Neuronal stem cell (in vitro differentiated cells): ENCODE data around the gene DNAH8.

ENCODE experiments used
- DNase-seq: peaks from one replicate; pipeline ENCODE4 v3.0.0-alpha.2; 2013; ENCODE audit warnings: low spot score
- H2AFZ ChIP-seq: one replicate; pipeline ENCODE4 v1.6.1; 2013; ENCODE audit warnings: mild to moderate bottlenecking, low read length, inconsistent platforms
- H2AK5ac ChIP-seq: 2 replicates; pipeline ENCODE4 v1.6.1; 2013; ENCODE audit warnings: low read depth, mild to moderate bottlenecking, inconsistent platforms, low read length, moderate library complexity, mixed read lengths
- H2BK120ac ChIP-seq: 2 replicates; pipeline ENCODE4 v1.6.1; 2013; ENCODE audit warnings: low read depth, mild to moderate bottlenecking, inconsistent platforms, low read length, moderate library complexity, mixed read lengths
- H2BK12ac ChIP-seq: one replicate; pipeline ENCODE4 v1.6.1; 2013; ENCODE audit warnings: low read length, inconsistent platforms
- H2BK15ac ChIP-seq: 2 replicates; pipeline ENCODE4 v1.6.1; 2013; ENCODE audit warnings: mild to moderate bottlenecking, low read length, inconsistent platforms, mixed read lengths
- H2BK5ac ChIP-seq: one replicate; pipeline ENCODE4 v1.6.1; 2013; ENCODE audit warnings: inconsistent platforms, mild to moderate bottlenecking, low read length, moderate library complexity
- H3K14ac ChIP-seq: one replicate; pipeline ENCODE4 v1.6.1; 2013; ENCODE audit warnings: low read length, inconsistent platforms
- H3K18ac ChIP-seq: 2 replicates; pipeline ENCODE4 v1.6.1; 2013; ENCODE audit warnings: low read length, inconsistent platforms
- H3K23ac ChIP-seq: 2 replicates; pipeline ENCODE4 v1.6.1; 2013; ENCODE audit warnings: low read depth, mild to moderate bottlenecking, mixed read lengths, low read length, inconsistent platforms; ENCODE audit not compliant: poor library complexity
- H3K27ac ChIP-seq: replicated peaks from 3 replicates; pipeline ENCODE4 v1.5.1; 2013; ENCODE audit warnings: low read length, inconsistent platforms
- H3K27me3 ChIP-seq, 3 experiments: 2 replicates each; pipeline ENCODE4 v1.6.1; 2013; ENCODE audit warnings: low read length in 3 of 3, mild to moderate bottlenecking in 2 of 3, inconsistent platforms in 1 of 3, low read depth in 1 of 3, mixed read lengths in 1 of 3, moderate library complexity in 1 of 3; ENCODE audit not compliant: control insufficient read depth in 3 of 3, insufficient read depth in 3 of 3
- H3K36me3 ChIP-seq, 2 donors: replicated peaks in 1 of 2; 2 replicates each; pipeline ENCODE4 v1.6.1; 2013; ENCODE audit warnings: low read length in 2 of 2; ENCODE audit not compliant: control insufficient read depth in 2 of 2, insufficient read depth in 2 of 2
- H3K4ac ChIP-seq: 2 replicates; pipeline ENCODE4 v1.6.1; 2013; ENCODE audit warnings: inconsistent platforms, mild to moderate bottlenecking, low read length, moderate library complexity
- H3K4me1 ChIP-seq, 2 donors: 1 replicate in 1 of 2; 2 replicates in 1 of 2; pipeline ENCODE4 v1.6.1; 2013; ENCODE audit warnings: low read length in 2 of 2, low read depth in 1 of 2; ENCODE audit not compliant: control insufficient read depth in 2 of 2, insufficient read depth in 1 of 2
- H3K4me2 ChIP-seq: one replicate; pipeline ENCODE4 v1.6.1; 2013; ENCODE audit warnings: mild to moderate bottlenecking, low read length, inconsistent platforms; ENCODE audit not compliant: insufficient read depth, poor library complexity, severe bottlenecking
- H3K4me3 ChIP-seq, 2 donors: 2 replicates each; pipeline ENCODE4 v1.5.1; 2013; ENCODE audit warnings: low read length in 2 of 2, mild to moderate bottlenecking in 2 of 2, inconsistent platforms in 1 of 2, moderate library complexity in 1 of 2
- H3K79me1 ChIP-seq: one replicate; pipeline ENCODE4 v1.6.1; 2013; ENCODE audit warnings: low read depth, mild to moderate bottlenecking, inconsistent platforms, low read length, moderate library complexity
- H3K9ac ChIP-seq: one replicate; pipeline ENCODE4 v1.6.1; 2013; ENCODE audit warnings: mild to moderate bottlenecking, low read depth, low read length, inconsistent platforms; ENCODE audit not compliant: poor library complexity
- H3K9me3 ChIP-seq, 2 donors: replicated peaks in 1 of 2; 2 replicates each; pipeline versions ENCODE3 to v1.6.1; 2013; ENCODE audit warnings: low read length in 2 of 2, mild to moderate bottlenecking in 2 of 2, inconsistent platforms in 1 of 2, low read depth in 1 of 2, mixed read lengths in 1 of 2, moderate library complexity in 1 of 2; ENCODE audit not compliant: control insufficient read depth in 2 of 2, insufficient read depth in 1 of 2
- H4K8ac ChIP-seq: one replicate; pipeline ENCODE4 v1.6.1; 2013; ENCODE audit warnings: low read depth, mild to moderate bottlenecking, inconsistent platforms, low read length, moderate library complexity
- H4K91ac ChIP-seq: one replicate; pipeline ENCODE4 v1.6.1; 2013; ENCODE audit warnings: low read length, low read depth, mild to moderate bottlenecking, inconsistent platforms; ENCODE audit not compliant: poor library complexity
- WGBS, 2 donors: extraction: QIAGEN DNeasy Blood & Tissue Kit; methylation state at CpG; one replicate each; pipeline ENCODE4 v1.1.7; 2013; ENCODE audit warnings: missing lambda C conversion rate in 2 of 2, mixed read lengths in 1 of 2; ENCODE audit not compliant: insufficient read length in 2 of 2, insufficient replicate concordance in 1 of 2; ENCODE audit errors: extremely low coverage in 2 of 2; 5-methylcytosine and 5-hydroxymethylcytosine counted together

Gene DNAH8

DNA sequence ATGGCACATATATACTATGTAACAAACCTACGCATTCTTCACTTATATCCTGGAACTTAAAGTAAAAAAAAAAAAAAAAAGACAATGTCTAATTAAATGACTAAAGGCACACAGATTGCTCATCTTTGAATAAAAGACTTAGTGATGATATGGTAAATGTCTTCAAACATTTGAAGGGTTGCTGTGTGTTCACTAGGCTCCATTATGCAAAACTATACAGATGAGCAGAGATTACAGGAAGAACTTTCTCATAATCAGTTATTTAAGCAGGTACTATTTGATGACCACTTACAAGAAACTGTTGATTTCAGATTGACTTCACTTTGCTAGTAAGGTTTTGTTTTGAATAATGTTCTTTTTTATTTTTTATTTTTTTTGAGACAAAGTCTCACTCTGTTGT lies 34.4 kb downstream of the DNAH8 start:
- H3K27ac ChIP-seq: no peak overlapping the region
- H3K9me3 ChIP-seq: no peaks in the 10 kb centered on the region
- no peak overlapping the region for H3K23ac ChIP-seq
- no peak overlapping the region for H3K18ac ChIP-seq
- no peak overlapping the region for H3K4me2 ChIP-seq
- DNase-seq: no peak
- no peak overlapping the region for H3K14ac ChIP-seq
- no peak overlapping the region for H2BK12ac ChIP-seq
- no peaks in the 10 kb centered on the region for H3K36me3 ChIP-seq
- H4K91ac ChIP-seq: no peak overlapping the region
- H3K9ac ChIP-seq: no peak overlapping the region
- no peak overlapping the region for H3K4me3 ChIP-seq
- no peaks in the 10 kb centered on the region for H3K4me1 ChIP-seq
- H3K4ac ChIP-seq: no peak overlapping the region
- H4K8ac ChIP-seq: no peak overlapping the region
- no peak overlapping the region for H2BK120ac ChIP-seq
- H2BK15ac ChIP-seq: no peak overlapping the region
- peaks cover 0 to 7% (median 0%) of the 10 kb centered on the region in 3 experiments for H3K27me3 ChIP-seq
- no peak overlapping the region for H2AFZ ChIP-seq
- no peak overlapping the region for H2AK5ac ChIP-seq
- WGBS, 2 donors: no CpG with 5 or more reads among the region's 1 CpG
- no peak overlapping the region for H2BK5ac ChIP-seq
- H3K79me1 ChIP-seq: no peaks in the 10 kb centered on the region

DNA sequence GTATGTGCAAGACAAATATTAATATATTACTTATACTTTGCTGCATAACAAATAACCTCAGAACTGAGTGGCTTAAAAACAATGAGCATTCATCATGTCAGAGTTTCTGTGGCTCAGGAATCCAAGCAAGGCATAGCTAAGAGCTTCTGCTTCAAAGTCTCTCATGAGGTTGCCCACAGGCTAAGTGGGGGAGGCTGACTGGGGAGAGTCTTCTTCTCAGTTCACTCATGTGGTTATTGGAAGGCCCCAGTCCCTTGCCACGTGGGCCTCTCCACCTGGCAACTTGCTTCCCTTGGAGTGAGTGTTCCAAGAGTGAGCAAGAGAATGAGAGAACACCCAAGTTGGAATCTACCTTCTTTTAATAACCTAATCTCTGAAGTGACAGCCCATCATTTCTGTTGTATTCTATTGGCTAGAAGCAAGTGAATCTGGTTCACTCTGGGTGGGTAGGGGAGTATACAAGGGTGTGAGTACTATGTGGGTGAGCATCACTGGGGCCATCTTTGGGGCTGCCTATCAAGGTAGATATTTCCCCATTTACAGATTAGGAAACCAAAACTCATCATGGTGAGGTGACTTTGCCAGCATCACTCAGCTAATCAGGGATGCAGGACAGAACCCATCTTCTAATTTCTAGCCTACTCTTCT lies 36.0 kb downstream of the DNAH8 start:
- WGBS, 2 donors: no CpG with 5 or more reads among the region's 1 CpG
- H3K18ac ChIP-seq: no peak overlapping the region
- no peak overlapping the region for H3K9ac ChIP-seq
- no peaks in the 10 kb centered on the region for H3K36me3 ChIP-seq
- peaks cover 0 to 2% (median 0%) of the 10 kb centered on the region in 3 experiments for H3K27me3 ChIP-seq
- no peak for DNase-seq
- H2BK15ac ChIP-seq: no peak overlapping the region
- no peak overlapping the region for H3K27ac ChIP-seq
- no peaks in the 10 kb centered on the region for H3K9me3 ChIP-seq
- no peak overlapping the region for H3K23ac ChIP-seq
- H2BK12ac ChIP-seq: no peak overlapping the region
- H4K8ac ChIP-seq: no peak overlapping the region
- H3K4me2 ChIP-seq: no peak overlapping the region
- H4K91ac ChIP-seq: no peak overlapping the region
- no peak overlapping the region for H2BK5ac ChIP-seq
- no peaks in the 10 kb centered on the region for H3K79me1 ChIP-seq
- no peaks in the 10 kb centered on the region for H3K4me1 ChIP-seq
- H2AK5ac ChIP-seq: no peak overlapping the region
- H2BK120ac ChIP-seq: no peak overlapping the region
- no peak overlapping the region for H3K14ac ChIP-seq
- H3K4me3 ChIP-seq: no peak overlapping the region
- H2AFZ ChIP-seq: no peak overlapping the region
- no peak overlapping the region for H3K4ac ChIP-seq

DNA sequence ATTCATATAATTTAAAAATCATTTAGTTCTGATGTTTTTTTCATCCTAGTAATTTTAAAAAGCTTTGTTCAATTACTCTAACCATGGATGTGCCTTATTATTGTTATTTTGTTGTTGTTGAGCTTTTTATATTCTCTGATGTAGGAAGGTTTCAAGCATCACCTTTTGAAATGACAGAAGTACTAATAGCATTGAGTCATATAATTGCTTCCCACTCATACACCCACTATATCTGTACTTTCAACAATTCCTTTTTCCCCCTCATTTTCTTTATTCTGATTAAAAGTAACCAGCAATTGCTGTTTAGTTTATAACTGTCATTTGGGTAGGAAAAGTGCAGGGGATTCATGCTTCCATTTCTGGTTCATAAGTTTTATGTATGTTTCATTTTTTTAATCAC lies 38.6 kb downstream of the DNAH8 start:
- Histone ChIP-seq H2BK15ac (no peak overlapping the region), H2AFZ (no peak overlapping the region), H3K23ac (no peak overlapping the region), H4K91ac (no peak overlapping the region), H3K9me3 (no peaks in the 10 kb centered on the region), H3K14ac (no peak overlapping the region), H4K8ac (no peak overlapping the region), H3K4me1 (no peaks in the 10 kb centered on the region), H2BK5ac (no peak overlapping the region), H3K4me3 (no peak overlapping the region), H3K18ac (no peak overlapping the region), H2AK5ac (no peak overlapping the region), H3K4me2 (no peak overlapping the region), H2BK120ac (no peak overlapping the region), H3K9ac (no peak overlapping the region), H3K27ac (no peak overlapping the region), H2BK12ac (no peak overlapping the region), H3K79me1 (no peaks in the 10 kb centered on the region), H3K36me3 (no peaks in the 10 kb centered on the region), H3K27me3 (peaks cover 0 to 2% (median 0%) of the 10 kb centered on the region in 3 experiments), H3K4ac (no peak overlapping the region)
- DNase-seq: no peak

DNA sequence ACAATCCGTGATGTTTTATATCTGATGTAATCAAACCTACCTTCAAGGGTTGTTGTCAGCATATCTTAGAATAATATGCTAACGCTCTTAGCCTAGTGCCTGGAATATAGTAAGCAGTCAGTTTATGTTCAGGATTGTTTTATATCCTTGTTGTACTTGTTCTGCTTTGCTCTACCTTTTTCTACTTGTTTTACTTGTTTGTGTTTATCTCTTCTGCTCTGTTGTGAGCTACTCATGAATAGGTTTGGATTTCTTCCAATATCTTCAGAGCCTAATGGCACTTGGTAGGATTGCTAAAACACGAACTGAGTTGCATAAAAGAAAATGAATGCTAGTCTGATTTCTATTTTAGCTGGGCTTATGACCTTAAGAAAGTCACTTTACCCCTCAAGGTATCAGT lies 40.1 kb downstream of the DNAH8 start:
- Histone ChIP-seq H4K91ac (no peak overlapping the region), H3K36me3 (no peaks in the 10 kb centered on the region), H3K27ac (no peak overlapping the region), H3K4me2 (no peak overlapping the region), H3K9ac (no peak overlapping the region), H2BK12ac (no peak overlapping the region), H3K14ac (no peak overlapping the region), H3K4me1 (no peaks in the 10 kb centered on the region), H2BK15ac (no peak overlapping the region), H2BK120ac (no peak overlapping the region), H4K8ac (no peak overlapping the region), H2AFZ (no peak overlapping the region), H3K27me3 (peaks cover 0 to 2% (median 0%) of the 10 kb centered on the region in 3 experiments), H2AK5ac (no peak overlapping the region), H3K9me3 (no peaks in the 10 kb centered on the region), H3K18ac (no peak overlapping the region), H3K79me1 (no peaks in the 10 kb centered on the region), H3K23ac (no peak overlapping the region), H2BK5ac (no peak overlapping the region), H3K4me3 (no peak overlapping the region), H3K4ac (no peak overlapping the region)
- WGBS, 2 donors: no CpG with 5 or more reads among the region's 3 CpGs
- no peak for DNase-seq
